SK-N-SH (cell line): ENCODE results near the gene HSD11B2. TPM values are rescaled to one million over a fixed set of nuclear protein-coding genes. Genes with fewer than 3 reads are reported as not detected.

Source experiments
- CTCF ChIA-PET: fragments of 300-600, 350-600 bp; formaldehyde crosslinking; extraction: SDS; loops from one replicate; lab custom pipeline; 2021; lab: Yijun Ruan, JAX
- POLR2A ChIA-PET: fragments of 350-600 bp; sonication (Branson Sonifier 250); formaldehyde crosslinking; extraction: SDS; loops from one replicate; lab custom pipeline; 2020; ENCODE audit warnings: antibody characterized with exemption, inconsistent platforms; lab: Yijun Ruan, JAX
- DNase-seq: peaks from one replicate; pipeline ENCODE4 v3.0.0; 2012
- H2AFZ ChIP-seq: fragments of 200-600 bp; sonication (generic); 2 replicates; pipeline ENCODE4 v1.8.1; 2016; ENCODE audit warnings: antibody characterized with exemption, mild to moderate bottlenecking, low read depth
- H3F3A ChIP-seq: fragments of 200-600 bp; sonication (generic); replicated peaks from 2 replicates; pipeline ENCODE3; 2016; ENCODE audit warnings: antibody characterized with exemption, mild to moderate bottlenecking; ENCODE audit not compliant: insufficient read depth
- H3K27ac ChIP-seq, 2 experiments: fragments of 200-500 bp in 1 of 2; fragments of 200-600 bp in 1 of 2; sonication (Bioruptor generic) in 1 of 2; sonication (generic), shearing (Covaris generic) in 1 of 2; 2 replicates each; pipeline versions ENCODE4 v1.5.1 to v1.6.1; 2014 to 2016; ENCODE audit warnings: low read depth in 2 of 2, inconsistent platforms in 1 of 2, low read length in 1 of 2, mild to moderate bottlenecking in 1 of 2, mixed read lengths in 1 of 2
- H3K27me3 ChIP-seq: fragments of 200-600 bp; sonication (generic), shearing (Covaris generic); 2 replicates; pipeline ENCODE4 v1.6.1; 2016; ENCODE audit warnings: mixed run types; ENCODE audit not compliant: insufficient read depth
- H3K36me3 ChIP-seq, 2 experiments: fragments of 200-500 bp in 1 of 2; fragments of 200-600 bp in 1 of 2; sonication (Bioruptor generic) in 1 of 2; sonication (generic) in 1 of 2; replicated peaks in 1 of 2; 2 replicates each; pipeline versions ENCODE3 to v1.5.1; 2014 to 2016; ENCODE audit warnings: low read length in 1 of 2, mild to moderate bottlenecking in 1 of 2; ENCODE audit not compliant: insufficient read depth in 2 of 2, control insufficient read depth in 1 of 2
- H3K4me1 ChIP-seq, 2 experiments: fragments of 200-500 bp in 1 of 2; fragments of 200-600 bp in 1 of 2; sonication (Bioruptor generic) in 1 of 2; sonication (generic), shearing (Covaris generic) in 1 of 2; 2 replicates each; pipeline versions ENCODE4 v1.5.1 to v1.6.1; 2014 to 2016; ENCODE audit warnings: low read depth in 1 of 2, low read length in 1 of 2, mixed run types in 1 of 2; ENCODE audit not compliant: insufficient read depth in 2 of 2, control insufficient read depth in 1 of 2
- H3K4me2 ChIP-seq: fragments of 200-600 bp; sonication (generic), shearing (Covaris generic); 2 replicates; pipeline ENCODE4 v1.6.1; 2017; ENCODE audit warnings: mixed run types
- H3K4me3 ChIP-seq, 2 experiments: fragments of 200-500 bp in 1 of 2; fragments of 200-600 bp in 1 of 2; sonication (Bioruptor generic) in 1 of 2; sonication (generic), shearing (Covaris generic) in 1 of 2; 2 replicates each; pipeline versions ENCODE4 v1.5.1 to v1.8.1; 2014 to 2016; ENCODE audit warnings: low read depth in 2 of 2, inconsistent platforms in 1 of 2, low read length in 1 of 2, mild to moderate bottlenecking in 1 of 2, mixed read lengths in 1 of 2, moderate library complexity in 1 of 2
- H3K79me2 ChIP-seq: fragments of 200-600 bp; sonication (generic); 2 replicates; pipeline ENCODE4 v1.8.1; 2017; ENCODE audit warnings: mild to moderate bottlenecking; ENCODE audit not compliant: insufficient read depth
- H3K9ac ChIP-seq: fragments of 200-600 bp; sonication (generic); 2 replicates; pipeline ENCODE4 v1.6.1; 2017; ENCODE audit warnings: mixed run types
- H3K9me2 ChIP-seq: fragments of 200-600 bp; sonication (generic); 2 replicates; pipeline ENCODE4 v1.6.1; 2017; ENCODE audit warnings: mixed run types
- H3K9me3 ChIP-seq: fragments of 200-600 bp; sonication (generic); 2 replicates; pipeline ENCODE4 v1.6.1; 2017; ENCODE audit warnings: mixed run types, mild to moderate bottlenecking, moderate library complexity
- H4K20me1 ChIP-seq: fragments of 200-600 bp; sonication (generic); 2 replicates; pipeline ENCODE4 v1.6.1; 2017; ENCODE audit warnings: mild to moderate bottlenecking, mixed run types; ENCODE audit not compliant: insufficient read depth
- EP300 ChIP-seq, 2 experiments: IDR thresholded peaks; 2 replicates each; pipeline versions ENCODE4 v1.4.0 to v1.6.1; 2012; ENCODE audit warnings: borderline replicate concordance in 1 of 2, low read depth in 1 of 2, low read length in 1 of 2
- EZH2phosphoT487 ChIP-seq: fragments of 200-600 bp; sonication (generic); IDR thresholded peaks from 2 replicates; pipeline ENCODE4 v1.6.1; 2017; ENCODE audit warnings: low read depth, mixed run types, mild to moderate bottlenecking, antibody characterized with exemption, moderate library complexity, borderline replicate concordance
- FOXJ3 ChIP-seq: sonication (generic); formaldehyde crosslinking; IDR thresholded peaks from 2 replicates; pipeline ENCODE4 v1.5.1; 2020; ENCODE audit warnings: mild to moderate bottlenecking, missing genetic modification reagents
- FOXM1 ChIP-seq: IDR thresholded peaks from 2 replicates; pipeline ENCODE4 v1.4.0; 2012; ENCODE audit warnings: low read depth, mild to moderate bottlenecking
- GABPA ChIP-seq: IDR thresholded peaks from 2 replicates; pipeline ENCODE4 v1.4.0; 2012; ENCODE audit warnings: low read depth, mild to moderate bottlenecking
- GATA2 ChIP-seq: sonication (generic); formaldehyde crosslinking; IDR thresholded peaks from 2 replicates; pipeline ENCODE4 v1.5.0; 2020; ENCODE audit warnings: mild to moderate bottlenecking, missing genetic modification reagents
- JUND ChIP-seq: IDR thresholded peaks from 2 replicates; pipeline ENCODE4 v1.4.0; 2012
- NFIC ChIP-seq: IDR thresholded peaks from 2 replicates; pipeline ENCODE4 v1.4.0; 2012; ENCODE audit warnings: borderline replicate concordance
- POLR2AphosphoS5 ChIP-seq: IDR thresholded peaks from 2 replicates; pipeline ENCODE4 v1.6.1; 2012; ENCODE audit warnings: low read depth, low read length
- RFX5 ChIP-seq: IDR thresholded peaks from 2 replicates; pipeline ENCODE4 v1.6.1; 2012; ENCODE audit warnings: mild to moderate bottlenecking, improper control_type of control experiment, low read length
- SIN3A ChIP-seq: IDR thresholded peaks from 2 replicates; pipeline ENCODE4 v1.6.1; 2012; ENCODE audit warnings: low read depth, mild to moderate bottlenecking, low read length, moderate library complexity, borderline replicate concordance
- SMC3 ChIP-seq: IDR thresholded peaks from 2 replicates; pipeline ENCODE4 v1.6.1; 2012; ENCODE audit warnings: low read depth, low read length, improper control_type of control experiment
- TAF1 ChIP-seq: IDR thresholded peaks from 2 replicates; pipeline ENCODE4 v1.6.1; 2012; ENCODE audit warnings: low read depth, mild to moderate bottlenecking, low read length, moderate library complexity, borderline replicate concordance
- YY1 ChIP-seq: IDR thresholded peaks from 2 replicates; pipeline ENCODE4 v1.4.0; 2012; ENCODE audit warnings: low read depth, mild to moderate bottlenecking
- WGBS: methylation state at CpG from one replicate; pipeline ENCODE4 v1.1.6; 2017; ENCODE audit warnings: low lambda C conversion rate; 5-methylcytosine and 5-hydroxymethylcytosine counted together
- polyA plus RNA-seq, 3 experiments: library from polyadenylated mRNA; depleted of rRNA; stranded (reverse); fragments of >200 nt; gene quantifications; 2 replicates each; pipeline ENCODE4 v1.2.3, GENCODE V29; 2012
- TF ChIP-seq, protein P1 (sequence below): IDR thresholded peaks from 2 replicates; pipeline ENCODE4 v1.4.0; 2012; ENCODE audit warnings: low read depth
- TF ChIP-seq, protein P2 (sequence below): fragments of 200-600 bp; sonication (generic); IDR thresholded peaks from 2 replicates; pipeline ENCODE4 v1.6.1; 2017; ENCODE audit warnings: antibody characterized with exemption, mild to moderate bottlenecking, moderate library complexity
- TF ChIP-seq, protein P3 (sequence below): IDR thresholded peaks from 2 replicates; pipeline ENCODE4 v1.6.1; 2012; ENCODE audit warnings: mild to moderate bottlenecking, low read depth, low read length, moderate library complexity
- TF ChIP-seq, protein P4 (sequence below): IDR thresholded peaks from 2 replicates; pipeline ENCODE4; 2012
- TF ChIP-seq, protein P5 (sequence below): IDR thresholded peaks from 2 replicates; pipeline ENCODE4 v1.4.0; 2012; ENCODE audit warnings: low read depth, borderline replicate concordance

HSD11B2 gene
- polyA plus RNA-seq, 1 of the 3 experiments (the other 2 are of a cell fraction), result 0.23 TPM

DNA sequence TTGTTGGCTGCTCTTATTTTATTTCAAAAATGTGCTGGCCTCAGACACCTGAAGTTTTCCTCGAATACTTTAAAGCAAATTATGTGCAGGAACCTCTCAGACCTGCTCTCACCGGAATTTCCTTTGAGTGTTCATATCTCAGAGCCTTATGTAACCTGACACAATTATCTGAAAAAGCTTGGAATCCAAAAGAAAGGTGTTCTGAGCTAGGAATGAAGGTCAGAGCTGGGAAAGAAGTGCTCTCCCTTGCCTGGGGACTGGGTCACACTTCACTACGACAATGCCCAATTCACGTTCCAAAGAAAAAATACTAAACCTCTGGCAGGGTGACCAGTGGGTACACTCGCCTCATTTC, 6.7 kb upstream of the HSD11B2 start:
- Histone ChIP-seq H3K4me2 (no peak overlapping the region), H3F3A (no peaks in the 10 kb centered on the region), H2AFZ (no peak overlapping the region), H3K4me1 (peaks cover 0 to 3% of the 10 kb centered on the region in 2 experiments; a peak in 1 of 4 replicates)
- CTCF ChIA-PET, result interaction anchor here (0.9 to 5.9 kb wide), 8 partner anchors 7 to 446 kb away, joined by 3 to 76 read pairs (median 4); partner anchors contain the start of genes ATP6V0D1, CTCF, KCTD19 and LRRC36
- TF ChIP-seq JUND, result no peak
- no peak for TF ChIP-seq FOXJ3 (CRISPR knock-in tag)
- TF ChIP-seq YY1, result no peak
- TF ChIP-seq, protein P1, sequence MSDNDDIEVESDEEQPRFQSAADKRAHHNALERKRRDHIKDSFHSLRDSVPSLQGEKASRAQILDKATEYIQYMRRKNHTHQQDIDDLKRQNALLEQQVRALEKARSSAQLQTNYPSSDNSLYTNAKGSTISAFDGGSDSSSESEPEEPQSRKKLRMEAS, result no peak
- TF ChIP-seq SIN3A, result no peak
- TF ChIP-seq GATA2 (CRISPR knock-in tag), result no peak
- no peak for TF ChIP-seq TAF1
- TF ChIP-seq, protein P2, sequence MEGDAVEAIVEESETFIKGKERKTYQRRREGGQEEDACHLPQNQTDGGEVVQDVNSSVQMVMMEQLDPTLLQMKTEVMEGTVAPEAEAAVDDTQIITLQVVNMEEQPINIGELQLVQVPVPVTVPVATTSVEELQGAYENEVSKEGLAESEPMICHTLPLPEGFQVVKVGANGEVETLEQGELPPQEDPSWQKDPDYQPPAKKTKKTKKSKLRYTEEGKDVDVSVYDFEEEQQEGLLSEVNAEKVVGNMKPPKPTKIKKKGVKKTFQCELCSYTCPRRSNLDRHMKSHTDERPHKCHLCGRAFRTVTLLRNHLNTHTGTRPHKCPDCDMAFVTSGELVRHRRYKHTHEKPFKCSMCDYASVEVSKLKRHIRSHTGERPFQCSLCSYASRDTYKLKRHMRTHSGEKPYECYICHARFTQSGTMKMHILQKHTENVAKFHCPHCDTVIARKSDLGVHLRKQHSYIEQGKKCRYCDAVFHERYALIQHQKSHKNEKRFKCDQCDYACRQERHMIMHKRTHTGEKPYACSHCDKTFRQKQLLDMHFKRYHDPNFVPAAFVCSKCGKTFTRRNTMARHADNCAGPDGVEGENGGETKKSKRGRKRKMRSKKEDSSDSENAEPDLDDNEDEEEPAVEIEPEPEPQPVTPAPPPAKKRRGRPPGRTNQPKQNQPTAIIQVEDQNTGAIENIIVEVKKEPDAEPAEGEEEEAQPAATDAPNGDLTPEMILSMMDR, result no peak
- TF ChIP-seq EP300 (IDR thresholded peaks at IDR 0.05; ENCODE audit: borderline replicate concordance in 1 of 2, low read depth in 1 of 2, low read length in 1 of 2), result no peak
- TF ChIP-seq POLR2AphosphoS5, result no peak
- no peak for TF ChIP-seq SMC3
- TF ChIP-seq, protein P3, sequence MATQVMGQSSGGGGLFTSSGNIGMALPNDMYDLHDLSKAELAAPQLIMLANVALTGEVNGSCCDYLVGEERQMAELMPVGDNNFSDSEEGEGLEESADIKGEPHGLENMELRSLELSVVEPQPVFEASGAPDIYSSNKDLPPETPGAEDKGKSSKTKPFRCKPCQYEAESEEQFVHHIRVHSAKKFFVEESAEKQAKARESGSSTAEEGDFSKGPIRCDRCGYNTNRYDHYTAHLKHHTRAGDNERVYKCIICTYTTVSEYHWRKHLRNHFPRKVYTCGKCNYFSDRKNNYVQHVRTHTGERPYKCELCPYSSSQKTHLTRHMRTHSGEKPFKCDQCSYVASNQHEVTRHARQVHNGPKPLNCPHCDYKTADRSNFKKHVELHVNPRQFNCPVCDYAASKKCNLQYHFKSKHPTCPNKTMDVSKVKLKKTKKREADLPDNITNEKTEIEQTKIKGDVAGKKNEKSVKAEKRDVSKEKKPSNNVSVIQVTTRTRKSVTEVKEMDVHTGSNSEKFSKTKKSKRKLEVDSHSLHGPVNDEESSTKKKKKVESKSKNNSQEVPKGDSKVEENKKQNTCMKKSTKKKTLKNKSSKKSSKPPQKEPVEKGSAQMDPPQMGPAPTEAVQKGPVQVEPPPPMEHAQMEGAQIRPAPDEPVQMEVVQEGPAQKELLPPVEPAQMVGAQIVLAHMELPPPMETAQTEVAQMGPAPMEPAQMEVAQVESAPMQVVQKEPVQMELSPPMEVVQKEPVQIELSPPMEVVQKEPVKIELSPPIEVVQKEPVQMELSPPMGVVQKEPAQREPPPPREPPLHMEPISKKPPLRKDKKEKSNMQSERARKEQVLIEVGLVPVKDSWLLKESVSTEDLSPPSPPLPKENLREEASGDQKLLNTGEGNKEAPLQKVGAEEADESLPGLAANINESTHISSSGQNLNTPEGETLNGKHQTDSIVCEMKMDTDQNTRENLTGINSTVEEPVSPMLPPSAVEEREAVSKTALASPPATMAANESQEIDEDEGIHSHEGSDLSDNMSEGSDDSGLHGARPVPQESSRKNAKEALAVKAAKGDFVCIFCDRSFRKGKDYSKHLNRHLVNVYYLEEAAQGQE, result no peak
- TF ChIP-seq, protein P4, sequence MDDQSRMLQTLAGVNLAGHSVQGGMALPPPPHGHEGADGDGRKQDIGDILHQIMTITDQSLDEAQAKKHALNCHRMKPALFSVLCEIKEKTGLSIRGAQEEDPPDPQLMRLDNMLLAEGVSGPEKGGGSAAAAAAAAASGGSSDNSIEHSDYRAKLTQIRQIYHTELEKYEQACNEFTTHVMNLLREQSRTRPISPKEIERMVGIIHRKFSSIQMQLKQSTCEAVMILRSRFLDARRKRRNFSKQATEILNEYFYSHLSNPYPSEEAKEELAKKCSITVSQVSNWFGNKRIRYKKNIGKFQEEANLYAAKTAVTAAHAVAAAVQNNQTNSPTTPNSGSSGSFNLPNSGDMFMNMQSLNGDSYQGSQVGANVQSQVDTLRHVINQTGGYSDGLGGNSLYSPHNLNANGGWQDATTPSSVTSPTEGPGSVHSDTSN, result no peak
- TF ChIP-seq NFIC, result no peak
- TF ChIP-seq, protein P5, sequence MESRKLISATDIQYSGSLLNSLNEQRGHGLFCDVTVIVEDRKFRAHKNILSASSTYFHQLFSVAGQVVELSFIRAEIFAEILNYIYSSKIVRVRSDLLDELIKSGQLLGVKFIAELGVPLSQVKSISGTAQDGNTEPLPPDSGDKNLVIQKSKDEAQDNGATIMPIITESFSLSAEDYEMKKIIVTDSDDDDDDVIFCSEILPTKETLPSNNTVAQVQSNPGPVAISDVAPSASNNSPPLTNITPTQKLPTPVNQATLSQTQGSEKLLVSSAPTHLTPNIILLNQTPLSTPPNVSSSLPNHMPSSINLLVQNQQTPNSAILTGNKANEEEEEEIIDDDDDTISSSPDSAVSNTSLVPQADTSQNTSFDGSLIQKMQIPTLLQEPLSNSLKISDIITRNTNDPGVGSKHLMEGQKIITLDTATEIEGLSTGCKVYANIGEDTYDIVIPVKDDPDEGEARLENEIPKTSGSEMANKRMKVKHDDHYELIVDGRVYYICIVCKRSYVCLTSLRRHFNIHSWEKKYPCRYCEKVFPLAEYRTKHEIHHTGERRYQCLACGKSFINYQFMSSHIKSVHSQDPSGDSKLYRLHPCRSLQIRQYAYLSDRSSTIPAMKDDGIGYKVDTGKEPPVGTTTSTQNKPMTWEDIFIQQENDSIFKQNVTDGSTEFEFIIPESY, result no peak
- TF ChIP-seq EZH2phosphoT487, result no peak
- no peak for TF ChIP-seq GABPA
- TF ChIP-seq FOXM1, result no peak
- no peak for TF ChIP-seq RFX5
- TF ChIP-seq, all 33 proteins: peak for 0
- no peak for DNase-seq
- H3K9me2 ChIP-seq, result no peaks in the 10 kb centered on the region
- no peak overlapping the region for H3K9ac ChIP-seq
- H3K27ac ChIP-seq, result no peak overlapping the region
- no peaks in the 10 kb centered on the region for H3K79me2 ChIP-seq
- H3K36me3 ChIP-seq, result no peaks in the 10 kb centered on the region
- POLR2A ChIA-PET, result no interaction called here
- no peaks in the 10 kb centered on the region for H4K20me1 ChIP-seq
- H3K9me3 ChIP-seq, result no peaks in the 10 kb centered on the region
- H3K4me3 ChIP-seq, result no peak overlapping the region
- H3K27me3 ChIP-seq, result no peaks in the 10 kb centered on the region; the same call in 1 of the 2 replicates
- 81% methylated on average over 4 of the region's 5 CpGs for WGBS
